HG02623 (cell line): ENCODE data around the gene CEP170B.
"Not testable (repeated sequence)": the region's sequence is repeated elsewhere in the genome, so short reads cannot be mapped to it uniquely, and the experiment has no call there.

Source experiments
- ATAC-seq: cut with Tn5 transposase; IDR thresholded peaks from one replicate; pipeline ENCODE4 v1.9.1; 2021; ENCODE audit warnings: moderate library complexity; ENCODE audit not compliant: unreplicated experiment

Gene CEP170B

DNA sequence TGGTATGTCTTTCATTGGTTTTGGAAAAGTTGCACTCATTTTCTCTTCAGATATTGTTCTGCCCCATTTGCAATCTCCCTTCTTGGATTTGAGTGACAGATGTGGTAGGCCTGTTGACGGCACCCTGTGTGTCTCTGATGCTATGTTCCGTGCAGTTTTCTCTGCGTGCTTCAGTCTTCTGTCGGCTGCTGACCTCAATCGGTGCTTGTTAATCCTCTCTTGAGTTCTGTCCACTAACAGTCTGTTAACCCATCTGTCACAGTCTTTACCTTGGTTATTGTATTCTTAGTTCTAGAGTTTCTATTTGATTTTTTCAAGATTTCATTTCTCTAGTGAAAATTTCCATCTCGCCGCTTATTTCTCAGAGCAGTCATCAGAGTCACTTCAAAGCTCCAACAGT is 38.9 kb downstream of the CEP170B start:
- ATAC-seq: no peak

GRCh38 chr14:104904650-104905578 is 39.8 kb downstream of the CEP170B start:
- ATAC-seq: not testable (repeated sequence)

- ATAC-seq: not testable (repeated sequence)
Measured at GRCh38 chr14:104905579-104905933, 40.5 kb downstream of the CEP170B start.

- ATAC-seq: no peak
Measured at GRCh38 chr14:104908303-104908702, 43.2 kb downstream of the CEP170B start.

- ATAC-seq: no peak
Measured at GRCh38 chr14:104912053-104912452, 47.0 kb downstream of the CEP170B start.

- no peak for ATAC-seq
Measured at GRCh38 chr14:104913435-104913834, 48.4 kb downstream of the CEP170B start.

GRCh38 chr14:104917116-104917515 is 52.0 kb downstream of the CEP170B start:
- no peak for ATAC-seq

GRCh38 chr14:104917993-104918392 is 52.9 kb downstream of the CEP170B start:
- no peak for ATAC-seq

DNA sequence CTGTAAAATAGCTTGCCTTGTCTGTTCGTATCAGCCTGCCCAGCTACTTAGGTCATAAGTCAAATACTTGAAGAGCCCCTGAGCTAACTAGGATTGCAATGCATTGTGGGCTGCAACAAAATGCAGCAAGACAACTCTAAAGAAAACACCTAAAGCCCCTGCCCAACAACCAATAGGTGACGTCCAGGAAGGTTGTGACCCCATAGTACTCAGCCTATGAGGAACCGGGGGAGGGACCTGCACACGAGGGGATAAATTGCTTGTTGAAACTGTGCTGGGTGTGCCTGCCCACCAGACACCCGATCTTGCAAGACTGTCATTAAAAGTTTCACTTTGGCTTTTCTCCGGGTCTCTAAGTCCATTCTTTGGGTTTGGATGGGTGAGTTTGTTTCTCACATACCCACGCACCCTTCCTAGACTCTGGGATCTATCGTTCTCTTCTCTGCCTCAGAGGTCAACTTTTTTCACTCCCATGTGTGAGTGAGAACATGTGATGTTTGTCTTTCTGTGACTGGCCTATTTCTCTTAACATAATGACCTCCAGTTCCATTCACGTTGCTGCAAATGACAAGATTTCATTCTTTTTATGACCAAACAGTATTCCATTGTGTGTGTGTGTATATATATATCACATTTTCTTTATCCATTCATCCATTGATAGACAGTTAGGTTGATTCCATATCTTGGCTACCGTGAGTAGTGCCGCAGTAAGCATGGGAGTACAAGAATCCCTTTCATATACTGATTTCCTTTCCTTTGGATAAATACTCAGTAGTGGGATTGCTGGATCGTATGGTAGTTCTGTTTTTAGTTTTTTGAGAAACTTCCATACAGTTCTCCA is 54.3 kb downstream of the CEP170B start:
- not testable (repeated sequence) for ATAC-seq

- ATAC-seq: no peak
Measured at GRCh38 chr14:104919993-104920315, 54.9 kb downstream of the CEP170B start.

DNA sequence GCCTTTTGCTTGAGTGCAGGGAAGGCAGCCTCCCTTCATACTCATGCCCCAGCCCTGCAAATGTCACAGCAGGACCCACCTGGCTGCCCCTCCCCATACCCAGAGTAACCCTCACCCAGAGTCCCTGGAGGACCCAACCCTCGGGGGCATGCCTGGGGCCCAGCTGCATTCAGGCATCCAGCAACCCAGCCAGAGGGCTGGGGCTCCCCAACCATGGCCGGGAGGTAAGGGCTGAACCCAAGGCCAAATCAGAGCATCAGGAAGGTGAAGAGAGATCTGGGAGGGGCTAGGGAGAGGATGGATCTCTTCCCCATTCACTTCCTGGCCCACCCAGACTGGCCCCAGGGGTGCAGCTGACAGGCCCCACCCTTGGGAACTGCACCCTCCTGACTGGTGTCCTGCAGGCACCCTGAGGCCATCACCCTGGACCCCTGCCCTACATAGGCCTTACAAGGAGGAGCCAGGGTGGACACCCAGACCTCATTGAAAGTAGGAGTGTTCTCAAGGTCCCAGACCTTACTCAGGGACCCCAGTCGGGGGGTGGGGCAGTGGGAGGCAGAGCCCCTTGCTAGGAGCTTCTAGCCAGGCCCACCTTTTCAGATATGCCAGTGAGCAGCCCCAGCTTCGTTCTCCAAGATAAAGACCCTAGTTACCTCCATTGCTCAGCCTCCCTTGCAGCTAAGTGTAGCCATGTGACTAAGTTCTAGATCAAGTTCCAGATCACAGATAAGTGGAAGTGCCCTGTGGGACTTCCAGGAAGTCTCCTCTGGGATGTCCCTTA is 58.8 kb downstream of the CEP170B start:
- ATAC-seq: no peak

- peak; percentile 36 for ATAC-seq
Measured at GRCh38 chr14:104924421-104925213, 59.5 kb downstream of the CEP170B start, which contains the start of gene PLD4. TSS of gene PLD4 (plus strand) at chr14:104924879. CDS start at chr14:104927141, 2,262 bp downstream.

DNA sequence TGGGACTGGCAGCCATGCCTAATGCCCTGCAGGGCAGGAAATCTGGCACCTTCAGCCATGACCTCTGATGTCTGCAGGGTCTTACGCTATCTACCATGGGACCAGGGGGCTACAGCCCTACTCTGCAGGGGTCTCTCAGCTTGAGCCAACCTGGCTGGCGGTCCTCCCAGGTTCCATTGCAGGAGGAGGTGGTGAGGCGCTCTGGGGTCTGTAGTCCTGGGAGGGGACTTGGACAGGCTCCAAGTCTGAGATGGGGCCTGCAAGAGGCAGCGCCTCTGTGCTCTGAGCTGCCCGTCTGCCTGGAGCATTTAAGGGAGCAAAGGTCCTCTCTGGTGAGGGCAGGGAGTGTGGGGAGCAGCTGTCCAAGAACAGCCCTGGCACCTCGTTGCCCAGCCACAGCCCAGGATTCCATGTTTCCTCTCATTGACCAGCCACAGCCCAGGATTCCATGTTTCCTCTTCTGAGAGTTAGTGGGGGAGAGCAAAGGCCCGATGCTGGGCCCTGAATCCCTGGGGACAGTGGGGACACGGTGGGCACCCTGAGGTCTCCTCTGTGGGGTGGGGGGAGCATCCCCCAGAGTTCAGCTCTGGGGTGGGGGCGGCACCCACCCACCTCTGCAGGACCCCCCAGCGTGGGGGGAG is 60.3 kb downstream of the CEP170B start:
- ATAC-seq: no peak

- peak; percentile 4 for ATAC-seq
Measured at GRCh38 chr14:104925855-104926609, 61.0 kb downstream of the CEP170B start.

DNA sequence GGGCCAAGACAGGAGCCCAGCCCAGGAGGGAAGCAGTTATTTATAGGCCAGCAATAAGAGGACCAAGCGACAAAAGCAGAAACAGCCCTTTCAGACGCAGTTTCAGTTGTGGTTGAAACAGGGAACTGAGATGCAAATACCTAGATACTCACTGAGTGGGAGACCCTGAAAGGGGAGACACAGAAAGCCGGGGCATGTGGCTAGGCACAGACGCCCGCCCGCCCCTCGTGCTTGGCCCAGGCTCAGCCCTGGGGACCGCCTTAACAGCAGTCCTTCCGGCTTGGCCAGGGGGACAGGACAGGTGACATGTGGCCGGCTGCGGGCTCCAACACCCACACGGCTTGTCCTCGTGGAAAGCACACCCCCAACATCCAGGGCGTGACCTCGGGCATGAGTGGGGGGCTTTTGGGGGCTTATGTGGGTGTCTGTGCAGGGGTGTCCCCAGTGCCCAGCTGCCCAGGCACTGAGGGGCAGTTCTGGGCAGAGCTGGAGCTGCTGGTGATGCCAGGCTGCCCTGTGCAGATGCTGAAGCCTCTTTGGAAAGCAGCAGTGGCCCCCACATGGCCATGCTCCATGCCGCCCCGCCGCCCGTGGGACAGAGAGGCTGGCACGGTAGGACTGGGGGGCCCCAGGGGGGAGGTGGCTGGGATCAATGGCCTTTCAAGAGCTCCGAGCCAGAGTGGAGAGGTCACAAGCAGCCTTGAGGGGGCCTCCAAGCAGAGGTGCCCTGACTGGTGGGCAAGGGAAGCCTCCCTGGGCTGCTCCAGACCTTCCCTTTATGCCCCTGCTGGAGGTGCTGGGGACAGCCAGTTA is 61.8 kb downstream of the CEP170B start:
- ATAC-seq: peak; percentile 68

DNA sequence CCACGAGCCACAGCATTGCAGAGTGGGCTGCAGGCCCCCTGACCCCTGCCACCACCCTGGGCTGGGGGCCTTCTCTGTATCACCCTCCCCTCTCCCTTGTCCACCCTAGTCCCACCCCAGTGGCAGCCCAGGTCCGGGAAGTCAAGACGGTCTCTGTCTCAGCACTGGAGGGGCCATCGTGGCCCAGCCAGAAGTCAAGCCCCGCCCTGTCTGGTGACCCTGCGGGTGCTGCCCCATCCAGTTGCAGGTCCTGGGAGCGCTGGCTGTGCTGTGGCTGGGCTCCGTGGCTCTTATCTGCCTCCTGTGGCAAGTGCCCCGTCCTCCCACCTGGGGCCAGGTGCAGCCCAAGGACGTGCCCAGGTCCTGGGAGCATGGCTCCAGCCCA is 62.4 kb downstream of the CEP170B start:
- no peak for ATAC-seq

GRCh38 chr14:104927901-104928300 is 62.8 kb downstream of the CEP170B start:
- no peak for ATAC-seq

- ATAC-seq: no peak
Measured at GRCh38 chr14:104928391-104929133, 63.5 kb downstream of the CEP170B start.
